HL-60 (cell line): Measurements from ENCODE around the gene CSF3.

Experiments
- DNase-seq, 2 experiments: peaks; one replicate each; pipeline ENCODE4 v3.0.0-alpha.2; 2010 to 2020; ENCODE audit warnings: low read depth in 1 of 2, low spot score in 1 of 2
- H3K27ac ChIP-seq: fragments of 250-450 bp; sonication (Bioruptor Pico); replicated peaks from 2 replicates; pipeline ENCODE4 v1.5.1; 2020; ENCODE audit warnings: mild to moderate bottlenecking, moderate library complexity
- H3K27me3 ChIP-seq: fragments of 250-450 bp; sonication (Bioruptor Pico); 2 replicates; pipeline ENCODE4 v1.5.1; 2021; ENCODE audit warnings: mild to moderate bottlenecking, moderate library complexity; ENCODE audit not compliant: insufficient read depth, poor library complexity, severe bottlenecking
- H3K4me3 ChIP-seq: replicated peaks from 2 replicates; pipeline ENCODE4 v1.5.1; 2011; ENCODE audit warnings: mild to moderate bottlenecking, control low read depth, low read length; ENCODE audit not compliant: insufficient read depth
- CTCF ChIP-seq: IDR thresholded peaks from one replicate; pipeline ENCODE4 v1.5.1; 2011; ENCODE audit warnings: low read length, control low read depth, inconsistent platforms; ENCODE audit not compliant: insufficient read depth
- GABPA ChIP-seq: IDR thresholded peaks from 2 replicates; pipeline ENCODE4 v1.6.1; 2012; ENCODE audit warnings: low read depth
- POLR2AphosphoS5 ChIP-seq: IDR thresholded peaks from 2 replicates; pipeline ENCODE4 v1.6.1; 2012; ENCODE audit warnings: low read depth
- REST ChIP-seq: IDR thresholded peaks from 2 replicates; pipeline ENCODE4 v1.6.1; 2012; ENCODE audit warnings: low read depth; ENCODE audit not compliant: insufficient replicate concordance
- SPI1 ChIP-seq: IDR thresholded peaks from 2 replicates; pipeline ENCODE4 v1.6.1; 2012; ENCODE audit warnings: low read depth, mild to moderate bottlenecking, borderline replicate concordance

The CSF3 gene

GRCh38 chr17:39975801-39976200 is 39.4 kb upstream of the CSF3 start:
- H3K27me3 ChIP-seq, result no peaks in the 10 kb centered on the region
- H3K4me3 ChIP-seq, result no peak overlapping the region
- TF ChIP-seq GABPA (no peak), SPI1 (no peak), POLR2AphosphoS5 (no peak), REST (no peak), CTCF (no peak)
- no peak for DNase-seq
- H3K27ac ChIP-seq, result no peak overlapping the region

- Histone ChIP-seq H3K4me3 (no peak overlapping the region), H3K27ac (no peak overlapping the region)
Measured at GRCh38 chr17:39979016-39979670, 36.1 kb upstream of the CSF3 start.

More at GRCh38 chr17:39979016-39979670, 36.1 kb upstream of the CSF3 start:
- DNase-seq, result no peak
- TF ChIP-seq GABPA (no peak), CTCF (no peak), SPI1 (no peak), POLR2AphosphoS5 (no peak), REST (no peak)
- H3K27me3 ChIP-seq, result no peaks in the 10 kb centered on the region
